GM21528 (cell line): ENCODE measurements around the gene WDR48.
A peak's percentile ranks its signal among the peaks of the same experiment; 100 is the strongest.

ENCODE experiments used
- ATAC-seq: cut with Tn5 transposase; IDR thresholded peaks from one replicate; pipeline ENCODE4 v1.9.1; 2021; ENCODE audit warnings: mild to moderate bottlenecking, moderate library complexity; ENCODE audit not compliant: unreplicated experiment, low FRiP score

WDR48 gene

DNA sequence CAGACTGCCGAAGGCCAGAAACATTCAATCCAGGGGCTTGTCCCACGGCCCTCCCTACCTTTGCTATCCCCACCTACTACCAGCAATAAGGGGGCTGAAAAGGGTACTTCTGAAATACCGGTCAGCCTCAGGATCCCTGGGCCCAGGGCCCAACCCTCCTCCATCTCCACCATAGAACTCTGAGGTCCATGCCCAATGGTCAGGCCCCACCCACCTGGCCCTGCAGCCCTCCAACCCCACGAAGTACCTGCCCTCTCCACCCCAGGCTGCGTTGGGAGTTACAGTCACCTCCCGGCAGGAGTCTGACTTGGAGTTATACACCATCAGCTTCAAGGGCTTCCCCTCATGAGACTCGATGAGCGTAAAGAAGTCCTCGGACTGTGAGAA, 48.7 kb downstream of the WDR48 start:
- ATAC-seq = no peak

DNA sequence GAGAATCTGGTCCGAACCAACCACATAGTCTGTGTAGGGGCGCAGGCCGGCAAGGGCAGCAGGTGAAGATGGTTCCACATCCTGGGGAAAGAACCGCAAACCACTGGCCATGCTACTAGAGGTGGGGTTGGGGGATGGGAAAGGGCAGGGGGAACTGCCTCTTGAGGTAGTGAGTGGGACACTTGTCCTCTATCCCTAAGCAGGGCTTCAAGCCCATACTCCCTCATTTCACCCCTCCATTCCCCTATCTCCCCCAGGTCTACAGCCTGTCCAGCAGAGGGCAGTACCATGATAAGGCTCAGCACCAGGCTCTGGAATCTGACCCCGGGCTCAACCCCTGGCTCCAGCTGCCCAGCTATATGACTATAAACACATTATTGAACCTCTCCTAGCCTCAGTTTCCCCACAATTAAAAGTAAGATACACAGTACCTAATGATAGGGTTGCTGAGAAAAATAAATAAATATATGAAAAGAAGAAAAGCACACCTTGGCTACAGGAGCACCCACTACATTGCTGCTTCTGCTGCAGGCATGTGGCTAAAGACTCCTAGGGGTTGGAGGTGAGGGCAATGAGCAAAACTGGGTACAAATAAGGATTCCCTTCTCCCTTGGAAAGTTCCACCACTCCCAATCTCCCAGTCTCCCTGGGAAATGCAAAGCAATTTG, 49.3 kb downstream of the WDR48 start:
- no peak for ATAC-seq

DNA sequence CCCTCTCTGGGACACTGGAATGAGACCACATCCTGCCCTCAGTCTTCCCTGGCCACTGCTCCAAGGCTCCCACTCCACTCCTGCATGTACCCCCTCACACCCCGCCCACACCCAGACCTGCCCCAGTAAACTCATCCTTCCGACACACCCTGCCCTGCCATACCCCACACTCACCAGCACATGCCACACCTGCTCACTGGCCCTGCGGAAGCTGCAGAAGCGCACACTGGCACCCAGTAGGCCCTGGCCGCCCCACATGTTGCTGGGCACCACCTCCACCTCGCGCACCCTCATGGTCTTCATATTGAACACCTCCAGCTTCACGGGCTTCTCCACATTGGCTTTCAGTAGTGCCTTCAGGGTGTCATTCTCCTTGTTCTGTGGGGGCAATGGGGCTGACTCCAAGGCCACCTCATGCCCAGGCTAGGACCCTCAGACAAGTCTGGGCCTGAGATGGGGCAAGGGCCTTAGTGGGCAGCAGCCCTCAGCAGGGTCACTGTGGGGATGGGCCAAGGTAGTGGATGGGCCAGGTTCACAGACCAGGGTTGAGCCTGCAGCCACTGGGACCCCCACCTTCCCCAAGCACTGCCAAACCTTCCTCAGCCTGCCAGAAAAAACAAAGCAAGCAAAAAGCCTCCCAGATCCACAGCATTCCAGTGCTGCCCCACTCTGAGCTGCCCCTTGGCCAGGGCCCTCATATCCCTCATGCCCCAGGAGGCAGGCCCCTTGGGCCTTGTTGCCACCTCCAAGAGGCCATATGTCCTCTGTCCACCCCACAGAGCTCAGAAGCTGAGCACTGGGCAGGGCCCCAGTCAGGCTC, 50.9 kb downstream of the WDR48 start:
- no peak for ATAC-seq

DNA sequence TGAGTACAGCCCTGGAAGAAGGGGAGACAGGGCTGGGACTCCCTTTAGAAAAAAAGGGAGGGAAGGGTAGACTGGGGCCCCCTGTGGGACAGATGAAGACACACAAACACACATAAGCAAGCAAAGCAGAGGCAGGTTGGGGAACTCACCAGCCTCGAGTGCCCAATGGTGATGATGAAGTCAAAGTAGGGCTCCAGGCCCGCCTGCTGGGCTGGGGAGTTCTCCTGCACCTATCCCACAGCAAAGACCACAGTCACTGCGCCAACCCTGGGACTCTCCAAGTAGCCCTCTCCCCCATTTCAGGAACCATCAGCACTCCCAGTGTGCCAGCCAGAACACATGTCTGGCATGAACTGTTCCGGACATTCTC, 51.5 kb downstream of the WDR48 start:
- no peak for ATAC-seq

DNA sequence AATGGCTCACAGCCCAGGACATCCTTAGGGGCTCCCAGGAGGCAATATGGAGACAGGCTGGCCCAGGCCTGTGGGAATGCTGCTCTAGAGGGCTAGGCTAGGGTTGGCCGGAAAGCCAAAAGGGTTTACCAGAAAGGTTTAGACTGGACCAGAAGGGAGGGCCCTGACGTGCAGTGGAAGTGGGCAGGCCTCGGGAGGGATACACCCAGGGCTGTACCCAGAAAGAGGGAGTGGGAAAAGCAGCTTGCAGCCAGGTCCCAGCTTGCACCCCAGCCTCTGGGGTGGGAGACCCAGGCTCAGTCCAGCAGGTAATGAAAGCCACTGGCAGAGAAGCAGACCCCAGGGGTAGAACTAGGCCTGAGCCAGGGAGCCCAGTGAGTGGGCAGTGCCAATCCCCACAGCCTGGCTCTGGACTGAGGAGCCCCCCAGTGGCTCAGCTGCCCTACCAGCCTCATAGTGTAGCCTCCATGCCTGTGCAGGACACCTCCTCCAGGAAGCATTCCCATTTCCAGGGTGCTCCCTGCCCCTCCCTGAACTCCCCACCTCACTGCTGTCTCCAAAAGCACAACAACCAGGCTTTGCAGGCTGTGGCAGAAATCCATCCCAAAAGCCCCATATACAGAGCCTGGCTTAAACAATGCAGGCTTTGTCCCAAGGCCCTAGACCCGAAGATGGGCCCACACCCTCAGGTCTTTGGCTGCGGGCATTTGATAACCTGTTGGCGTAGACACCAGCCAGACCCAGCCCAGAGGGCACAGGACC, 52.2 kb downstream of the WDR48 start:
- no peak for ATAC-seq

DNA sequence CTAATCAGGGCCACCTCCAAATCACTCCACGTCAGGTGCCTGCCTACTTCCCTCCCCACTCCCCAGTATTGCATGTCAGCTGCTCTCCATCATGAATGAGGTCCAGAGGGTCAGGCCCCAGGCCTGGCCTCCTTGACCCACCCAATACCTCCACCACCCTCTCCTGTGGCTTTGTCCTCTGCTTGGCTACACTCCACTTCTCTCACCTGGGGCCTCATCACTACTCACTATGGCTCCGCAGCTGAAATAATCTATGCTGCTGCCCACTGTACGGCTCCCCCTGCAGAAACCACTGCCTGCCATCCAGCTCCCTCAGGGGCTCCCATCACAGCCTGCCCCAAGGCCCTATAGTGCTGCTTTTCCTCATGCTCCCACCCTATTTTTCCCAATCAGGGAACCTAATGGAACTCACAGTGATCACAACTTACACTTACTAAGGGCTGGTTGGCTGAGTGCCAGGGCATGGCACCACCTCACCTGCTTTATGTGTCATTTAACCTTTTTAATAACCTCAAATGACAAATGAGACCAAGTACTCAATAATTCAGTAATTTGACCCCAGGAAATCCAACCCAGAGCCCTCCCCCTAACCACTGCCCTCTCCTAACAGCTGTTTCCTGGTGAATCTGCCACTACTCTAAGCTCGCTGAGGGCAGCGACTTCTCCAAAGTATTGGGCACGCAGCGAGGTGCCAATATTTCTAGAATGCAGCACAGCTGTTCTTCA, 53.3 kb downstream of the WDR48 start:
- no peak for ATAC-seq

DNA sequence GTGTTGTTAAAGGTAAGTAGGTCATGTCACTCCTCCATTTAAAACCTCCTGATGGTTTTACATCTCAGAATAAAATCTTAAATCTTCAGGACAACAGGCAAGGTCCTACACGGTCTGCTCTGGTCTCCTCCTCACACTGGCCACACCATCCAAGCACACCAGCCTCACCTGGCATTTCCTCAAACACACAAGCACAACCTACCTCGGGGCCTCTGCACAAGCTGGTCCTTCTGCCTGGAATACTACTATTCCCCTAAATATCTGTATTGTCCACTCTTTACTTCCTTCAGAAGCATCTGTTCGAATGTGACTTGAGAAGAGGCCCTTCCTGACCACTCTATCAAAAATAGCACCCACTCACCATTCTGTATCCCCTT, 53.9 kb downstream of the WDR48 start:
- ATAC-seq = no peak

DNA sequence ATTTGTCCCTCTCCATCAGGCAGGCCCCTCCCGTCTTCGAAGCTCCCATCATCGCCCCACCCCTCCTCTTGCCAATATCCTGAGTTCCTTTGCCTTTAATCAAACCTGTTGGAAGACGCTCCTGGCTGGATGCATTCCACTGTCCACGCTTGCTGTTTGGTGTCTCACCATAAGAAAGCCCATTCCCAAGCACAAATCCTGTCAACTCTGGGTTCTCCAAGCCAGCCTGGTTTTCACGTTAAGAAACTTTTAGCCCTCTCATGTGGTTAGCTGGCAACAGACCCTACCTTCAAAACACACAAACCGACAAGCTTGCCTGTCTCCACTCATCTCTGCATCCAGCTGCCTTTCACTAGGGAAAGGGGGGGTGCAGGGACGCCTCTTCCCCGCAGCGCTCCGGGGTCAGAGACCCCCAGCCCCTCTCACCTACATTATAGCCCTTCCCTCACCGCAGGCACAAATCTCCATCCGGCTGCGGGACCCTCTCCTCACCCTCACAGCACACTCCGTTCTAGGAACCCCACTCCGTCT, 54.5 kb downstream of the WDR48 start:
- ATAC-seq = no peak

DNA sequence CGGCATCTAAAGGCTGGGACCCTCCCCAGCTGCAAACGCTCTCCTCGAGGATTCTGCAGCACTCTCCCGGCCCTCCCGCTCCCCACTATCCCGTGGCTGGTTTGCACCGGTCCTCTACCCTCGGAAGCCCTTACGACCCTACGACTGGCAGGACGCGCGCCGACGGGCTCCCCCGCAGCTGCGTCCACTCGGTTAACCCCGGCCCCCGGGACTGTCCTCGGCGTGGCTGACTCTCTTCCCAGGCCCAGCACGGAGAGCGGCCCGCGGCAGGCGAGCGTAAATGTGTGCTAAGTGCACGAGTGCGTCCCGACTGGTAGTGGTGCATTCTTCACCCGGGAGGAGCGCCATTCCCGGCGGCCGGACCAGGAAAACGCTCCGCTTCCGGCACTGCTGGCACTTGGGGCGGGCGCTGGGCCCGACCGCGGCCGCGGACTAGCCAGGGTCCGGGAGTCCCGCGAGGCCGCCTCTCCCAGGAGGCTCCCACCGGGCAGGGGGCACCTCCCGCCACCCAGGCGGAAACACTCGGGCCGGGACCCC, 55.1 kb downstream of the WDR48 start:
- ATAC-seq = peak; percentile 15

DNA sequence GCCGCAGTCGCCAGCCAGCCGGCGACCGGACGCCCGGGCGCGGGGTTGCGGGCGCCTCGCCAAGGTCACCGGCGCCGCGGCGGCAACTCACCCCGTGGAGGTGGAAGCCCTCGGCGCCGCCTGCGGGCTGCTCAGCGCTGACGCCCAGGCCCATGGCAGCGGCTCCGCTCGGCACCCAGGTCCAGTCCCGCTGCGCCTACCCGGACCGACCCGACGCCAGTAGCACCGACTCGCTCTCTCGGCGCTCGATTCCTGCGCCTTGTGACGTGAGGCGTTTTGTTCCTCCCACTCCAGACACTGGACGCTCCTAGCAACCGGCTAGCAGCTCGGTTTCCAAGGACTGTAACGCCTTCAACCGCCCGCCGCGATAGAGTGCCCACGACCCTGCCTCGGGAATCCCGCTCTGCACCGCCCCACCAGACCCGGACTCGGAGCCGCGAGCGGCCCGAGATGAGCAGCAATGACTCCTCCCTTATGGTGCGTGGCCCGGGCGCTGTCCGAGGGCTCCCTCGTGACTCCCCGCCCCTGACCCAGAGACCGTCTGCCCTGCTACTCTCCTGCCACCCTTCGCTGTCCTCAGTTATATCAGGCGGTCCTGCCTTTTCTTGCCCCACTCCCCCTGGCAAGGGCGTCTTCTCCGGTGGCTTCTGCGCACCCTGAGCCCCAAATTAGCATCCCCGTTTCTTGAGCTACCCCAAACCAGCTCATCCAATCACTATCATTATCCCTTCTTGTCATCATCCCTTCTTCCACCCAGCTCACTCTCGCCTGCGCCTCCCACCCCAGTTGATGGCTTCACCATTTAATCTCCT, 55.8 kb downstream of the WDR48 start, which contains the start of the genes GORASP1 and TTC21A:
Gene GORASP1, minus strand, starts transcription at position 240 of the 812 bp plus-strand sequence. Its CDS starts 86 bp downstream, at position 154.
Gene TTC21A, plus strand, starts transcription at position 293 of the 812 bp plus-strand sequence. Its CDS starts 158 bp downstream, at position 451.
- peak; percentile 46 for ATAC-seq

DNA sequence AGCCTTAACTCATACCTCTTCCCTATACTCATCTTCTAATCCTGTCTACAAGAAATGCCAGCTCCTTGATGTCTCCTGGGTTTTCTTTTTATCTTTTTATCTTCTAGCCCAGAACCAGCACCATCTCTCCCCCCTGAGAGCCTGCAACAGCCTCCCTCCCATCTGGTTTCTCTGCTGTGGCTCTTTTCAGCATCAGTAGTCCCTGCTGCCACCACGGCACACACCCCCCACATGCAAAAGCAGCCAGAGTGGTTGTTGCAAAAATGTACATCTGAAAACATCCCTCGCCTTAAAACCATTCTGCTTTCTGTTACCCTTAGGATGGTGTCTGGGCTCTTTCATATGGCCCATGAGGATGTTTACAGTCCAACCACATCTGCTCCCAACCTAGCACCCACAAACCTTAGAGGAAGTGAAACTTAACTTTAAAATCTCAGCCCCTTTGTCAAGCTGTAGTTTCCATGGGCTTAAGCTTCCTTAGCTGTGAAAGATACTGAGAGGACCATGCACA, 56.4 kb downstream of the WDR48 start:
- ATAC-seq = peak; percentile 84

DNA sequence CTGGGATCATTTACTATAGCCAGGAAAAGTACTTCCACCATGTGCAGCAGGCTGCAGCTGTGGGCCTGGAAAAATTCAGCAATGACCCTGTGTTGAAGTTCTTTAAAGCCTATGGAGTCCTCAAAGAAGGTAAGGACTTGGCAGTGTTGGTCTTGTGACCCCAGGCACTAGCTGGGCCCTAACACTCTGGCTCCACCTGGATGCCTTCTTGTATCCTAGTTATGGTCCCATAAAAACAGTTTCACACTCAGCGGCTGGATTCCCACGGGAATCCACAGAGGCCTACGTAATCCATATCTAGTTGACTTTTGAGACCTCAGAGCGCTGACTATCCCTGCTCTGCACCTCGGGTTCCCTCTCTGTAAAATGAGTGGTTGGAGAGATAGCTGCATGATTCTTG, 57.3 kb downstream of the WDR48 start:
- no peak for ATAC-seq

DNA sequence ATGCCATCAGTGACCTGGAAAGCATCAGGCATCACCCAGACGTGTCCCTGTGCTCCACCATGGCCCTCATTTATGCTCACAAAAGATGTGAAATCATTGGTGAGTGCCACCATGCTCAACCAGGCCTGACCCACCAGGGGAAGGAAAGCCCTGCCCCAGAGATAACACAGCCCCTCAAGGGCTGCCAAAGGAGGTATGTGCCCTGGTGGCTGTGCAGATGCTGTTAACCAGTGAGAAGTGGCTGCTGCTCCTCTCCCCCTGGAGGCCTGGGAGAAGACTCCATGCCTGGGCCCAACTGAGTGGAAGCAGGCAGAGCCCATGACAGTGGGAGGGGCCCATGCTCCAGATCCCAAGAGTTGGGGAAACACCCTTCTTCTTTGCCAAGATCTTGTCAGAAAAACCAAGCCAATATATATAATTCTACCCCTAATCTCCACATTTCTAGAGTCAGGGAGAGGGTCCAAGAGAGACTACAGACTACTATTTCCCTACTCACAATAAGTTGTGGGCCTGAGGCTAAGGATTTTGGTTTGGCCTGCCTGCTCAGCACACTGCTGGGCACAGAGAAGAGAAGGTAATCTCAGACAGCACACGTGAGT, 58.3 kb downstream of the WDR48 start:
- no peak for ATAC-seq

DNA sequence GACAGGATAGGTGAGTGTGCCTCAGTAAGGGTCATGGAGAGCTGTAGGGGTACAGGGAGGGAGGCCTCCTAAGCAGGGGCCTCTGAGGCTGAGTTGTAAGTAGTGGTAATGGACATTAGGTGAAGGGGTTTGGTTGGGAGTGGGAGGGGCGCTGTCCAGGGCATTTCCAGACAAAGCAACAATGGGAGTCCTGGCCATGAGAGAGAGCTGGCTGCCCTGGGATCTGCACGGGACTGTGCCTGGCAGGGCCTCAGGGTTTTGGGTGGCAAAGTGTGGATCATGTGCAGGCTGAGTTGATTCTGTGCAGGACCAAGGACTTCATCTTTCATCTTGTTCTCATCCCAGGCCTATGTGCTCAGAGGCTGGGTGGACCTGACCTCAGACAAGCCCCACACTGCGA, 60.3 kb downstream of the WDR48 start:
- no peak for ATAC-seq

DNA sequence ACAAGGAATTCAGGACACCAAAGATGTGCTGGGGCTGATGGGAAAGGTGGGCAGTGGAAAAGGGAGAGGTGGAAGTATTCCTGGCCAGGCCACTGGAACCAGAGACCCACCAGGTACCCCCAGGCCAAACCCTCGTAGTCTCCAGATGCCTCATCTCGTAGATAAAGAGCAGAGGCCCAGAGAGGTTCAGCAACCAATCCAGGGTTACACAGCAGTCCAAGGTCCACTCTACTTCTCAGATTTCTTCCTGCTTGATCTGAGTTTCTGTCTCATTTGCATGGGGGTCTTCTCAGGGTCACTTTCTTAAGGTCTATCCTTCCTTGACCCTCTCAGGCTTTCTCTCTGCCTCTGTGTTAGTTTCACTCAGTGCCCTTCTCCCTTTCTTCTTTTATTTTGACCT, 60.7 kb downstream of the WDR48 start:
- no peak for ATAC-seq

DNA sequence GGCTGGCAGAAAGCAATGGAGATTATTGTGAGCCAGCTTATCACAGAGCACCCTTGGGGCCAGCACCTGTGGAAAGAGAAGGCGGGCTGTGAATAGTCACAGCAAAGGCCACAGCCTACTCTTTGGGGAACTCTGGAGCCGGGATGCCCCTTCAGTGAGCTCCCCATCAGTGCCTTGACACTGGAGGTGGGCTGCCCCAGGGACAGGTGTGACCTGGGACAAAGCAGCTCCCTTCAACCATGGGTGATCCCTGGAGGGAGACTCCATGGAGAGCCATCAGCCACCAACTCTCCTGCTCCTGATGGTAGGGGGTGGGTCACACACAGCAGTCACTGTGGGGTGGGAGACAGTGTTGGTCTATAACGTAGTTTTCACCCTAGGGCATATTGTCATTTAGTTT, 61.5 kb downstream of the WDR48 start:
- ATAC-seq = no peak

DNA sequence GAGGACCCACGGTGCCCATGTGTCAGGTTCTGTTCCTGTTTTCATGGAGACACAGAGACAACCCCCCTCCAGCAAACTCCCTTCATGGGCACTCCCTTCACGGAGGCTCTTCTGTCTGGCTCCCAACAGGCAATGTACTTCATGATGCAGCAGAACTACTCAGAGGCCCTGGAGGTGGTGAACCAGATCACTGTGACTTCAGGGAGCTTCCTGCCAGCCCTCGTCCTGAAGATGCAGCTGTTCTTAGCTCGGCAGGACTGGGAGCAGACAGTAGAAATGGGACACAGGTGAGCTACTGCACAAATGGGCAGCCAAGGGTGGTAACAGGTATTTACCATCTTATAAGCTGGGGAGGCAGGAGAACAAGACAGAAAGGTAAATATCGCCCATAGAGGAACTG, 62.6 kb downstream of the WDR48 start:
- no peak for ATAC-seq

DNA sequence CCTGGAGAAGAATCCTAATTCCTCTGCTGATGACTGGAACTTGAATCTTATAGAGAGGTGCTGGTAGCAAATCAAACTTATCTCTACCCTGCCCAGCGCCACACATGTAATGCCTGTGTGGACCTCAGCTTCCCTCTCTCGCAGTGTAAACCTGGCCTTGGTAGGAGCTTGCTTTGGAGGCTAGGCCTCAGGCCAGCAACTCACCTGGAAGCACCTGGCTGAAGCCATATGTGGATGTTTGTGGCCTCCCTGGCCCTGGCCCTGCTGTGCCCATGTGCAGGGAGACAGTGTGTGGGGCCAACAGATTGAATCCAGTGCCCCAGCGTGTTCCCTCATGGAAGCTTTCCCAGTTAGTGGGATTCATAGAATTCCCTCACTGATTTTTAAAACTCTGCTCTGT, 64.1 kb downstream of the WDR48 start:
- no peak for ATAC-seq

DNA sequence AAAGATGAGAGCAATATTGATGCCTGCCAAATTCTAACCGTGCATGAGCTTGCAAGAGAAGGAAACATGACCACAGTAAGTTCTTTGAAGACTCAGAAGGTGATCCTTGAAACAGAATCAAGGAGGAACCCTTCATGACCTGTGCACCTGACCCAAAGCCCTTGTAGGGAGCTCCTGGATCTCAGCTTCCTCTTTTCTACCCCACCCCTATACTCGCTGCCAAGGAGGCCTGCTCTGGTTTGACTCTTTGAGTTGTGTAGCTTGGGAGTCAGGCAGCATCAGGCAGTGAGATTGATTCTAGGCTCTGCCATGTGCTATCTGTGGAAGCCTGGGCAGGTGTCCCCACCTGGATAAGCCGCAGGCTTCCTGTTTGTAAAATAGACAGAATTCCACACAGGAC, 66.3 kb downstream of the WDR48 start:
- ATAC-seq = no peak
